ENCODE results near the gene TLE3.

TLE3 gene

DNA sequence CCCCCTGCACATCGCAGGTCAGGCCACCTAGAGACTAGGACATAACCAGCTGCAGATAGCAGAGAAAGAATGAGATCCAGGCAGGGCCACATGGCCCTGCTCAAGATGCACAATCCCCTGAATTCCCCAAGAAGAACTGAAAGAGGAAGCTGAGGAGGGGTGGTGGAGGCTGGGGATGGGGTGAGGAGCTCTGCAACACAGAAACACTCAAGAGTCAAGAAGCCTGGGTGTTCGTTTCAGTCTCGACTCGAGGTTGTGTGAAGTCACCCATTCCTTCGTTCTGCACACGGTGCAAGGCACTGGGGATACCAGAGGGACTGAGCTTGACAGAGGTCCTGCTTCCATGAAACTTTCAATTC lies 62.0 kb downstream of the TLE3 start:
- in situ Hi-C loops (cut with MboI; ENCODE audit: low sequenced_read_pairs): no loop called here

DNA sequence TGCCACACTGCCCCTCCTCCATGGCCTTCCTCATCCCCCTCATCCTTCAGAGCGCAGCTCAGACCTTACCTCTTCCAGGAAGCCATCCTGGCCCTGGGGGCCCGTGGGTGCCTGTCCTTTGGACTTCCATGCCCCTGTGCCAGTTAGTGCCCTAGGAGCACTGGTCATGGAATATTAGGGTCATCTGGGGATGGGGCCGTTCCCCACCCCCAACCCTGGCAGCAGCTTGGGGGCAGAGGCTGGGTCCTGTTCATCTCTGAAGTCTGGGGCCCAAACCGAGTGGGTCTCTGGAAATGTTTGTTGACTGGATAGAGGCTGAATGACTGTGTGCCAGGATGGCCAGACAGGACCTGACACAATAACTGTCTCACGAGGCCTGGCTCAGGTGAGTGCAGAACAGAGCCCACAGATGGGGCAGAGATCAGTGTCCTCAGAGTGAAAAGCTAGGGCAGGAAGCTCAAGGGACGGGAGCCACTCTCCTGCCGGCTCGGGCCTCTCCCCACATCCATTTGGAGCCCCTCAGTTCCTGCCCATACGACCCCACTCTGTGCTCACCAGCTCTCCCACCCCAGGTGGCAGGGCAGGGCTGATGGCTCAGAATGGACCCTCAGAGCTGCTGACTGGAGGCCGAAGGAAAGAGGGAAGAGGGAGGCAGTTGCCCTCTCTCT lies 62.5 kb downstream of the TLE3 start:
- in situ Hi-C loops (cut with MboI; ENCODE audit: low sequenced_read_pairs): no loop called here

DNA sequence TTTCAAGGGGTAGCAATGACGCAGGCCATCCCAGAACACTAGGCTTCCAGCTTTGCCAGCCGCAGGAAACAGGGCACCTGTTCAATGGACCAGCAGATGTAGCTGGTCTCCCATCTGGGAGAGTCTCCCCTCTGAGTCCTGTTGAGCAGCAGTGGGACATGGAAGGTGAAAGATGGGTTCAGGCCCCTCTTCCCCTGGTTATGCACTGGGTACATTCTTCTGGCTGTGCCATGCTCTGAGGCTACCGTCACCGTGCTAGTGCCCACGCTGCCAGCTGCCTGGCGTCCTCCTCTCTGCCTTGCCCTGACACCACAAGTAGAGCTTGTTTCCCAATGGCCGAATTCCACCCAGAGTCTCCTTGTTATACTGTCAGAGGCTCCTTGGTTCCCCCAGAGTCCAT lies 63.1 kb downstream of the TLE3 start:
- in situ Hi-C loops (cut with MboI; ENCODE audit: low sequenced_read_pairs): no loop called here

DNA sequence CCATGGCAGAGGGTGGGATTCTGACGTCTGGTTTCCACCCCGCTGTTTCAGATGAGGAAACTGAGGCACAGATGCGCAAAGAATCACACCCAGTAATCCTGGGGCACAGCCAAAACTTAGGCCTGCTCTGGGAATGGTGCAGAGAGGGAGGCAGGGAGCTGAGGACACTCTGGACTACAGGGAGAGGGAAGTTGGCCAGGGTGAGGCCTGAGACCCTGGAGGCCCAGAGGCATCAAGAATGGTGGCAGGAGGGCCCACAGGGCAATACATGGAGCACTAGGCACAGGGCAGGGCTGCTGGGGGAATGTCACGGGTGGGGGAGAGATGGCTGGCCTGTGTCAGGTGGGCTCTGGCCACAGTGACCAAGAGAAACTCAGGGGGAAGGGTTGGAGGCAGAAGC lies 63.6 kb downstream of the TLE3 start:
- in situ Hi-C loops (cut with MboI; ENCODE audit: low sequenced_read_pairs): no loop called here

DNA sequence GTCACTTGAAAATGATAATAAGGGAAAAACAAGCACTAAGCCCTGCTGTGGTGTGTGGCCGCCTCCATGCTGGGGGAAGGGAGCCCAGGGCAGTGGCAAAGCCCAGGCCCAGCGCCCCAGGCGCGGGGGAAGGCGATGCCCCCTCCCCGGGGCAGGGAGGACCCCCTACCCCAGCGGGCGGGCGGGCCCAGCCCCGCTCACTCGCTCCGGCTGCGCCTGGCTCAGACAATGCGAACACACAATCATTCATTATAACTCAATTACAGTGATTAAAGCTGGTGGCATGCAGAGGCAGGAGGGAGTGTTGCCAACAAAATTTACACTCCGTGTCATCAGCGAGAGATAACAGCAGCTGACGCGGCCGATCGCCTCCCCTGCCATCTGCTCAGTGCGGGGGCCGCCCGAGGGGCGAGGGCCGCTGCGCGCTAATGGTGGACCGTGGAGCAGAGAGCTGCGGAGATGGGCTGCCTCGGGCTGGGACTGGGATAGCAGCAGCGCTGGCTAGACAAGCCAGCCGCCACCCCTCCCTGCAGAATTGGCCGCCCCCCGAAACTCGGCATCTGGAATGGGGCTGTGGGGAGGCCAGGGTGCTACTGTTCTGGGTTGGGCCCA lies 64.1 kb downstream of the TLE3 start:
- in situ Hi-C loops (cut with MboI; ENCODE audit: low sequenced_read_pairs): no loop called here

DNA sequence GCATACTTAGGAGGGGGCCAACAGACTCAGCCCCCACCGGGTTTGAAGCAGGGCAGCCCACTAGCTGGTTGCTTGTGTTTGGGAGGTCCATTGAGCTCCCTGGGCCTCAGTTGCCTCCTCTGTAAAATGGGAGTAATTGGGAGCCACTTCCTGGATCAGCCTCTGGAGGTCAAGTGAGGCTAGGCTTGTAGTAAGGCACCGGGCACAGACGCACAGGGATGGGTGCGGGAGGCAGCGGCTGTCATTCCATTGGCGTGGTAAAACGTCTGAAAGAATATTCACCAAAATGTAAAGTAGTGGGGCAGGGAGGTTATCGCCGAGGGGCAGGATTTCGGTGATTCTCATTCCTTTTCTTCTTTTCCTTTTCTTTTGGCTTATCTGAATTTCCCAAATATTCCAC lies 64.6 kb downstream of the TLE3 start:
- in situ Hi-C loops (cut with MboI; ENCODE audit: low sequenced_read_pairs): no loop called here

DNA sequence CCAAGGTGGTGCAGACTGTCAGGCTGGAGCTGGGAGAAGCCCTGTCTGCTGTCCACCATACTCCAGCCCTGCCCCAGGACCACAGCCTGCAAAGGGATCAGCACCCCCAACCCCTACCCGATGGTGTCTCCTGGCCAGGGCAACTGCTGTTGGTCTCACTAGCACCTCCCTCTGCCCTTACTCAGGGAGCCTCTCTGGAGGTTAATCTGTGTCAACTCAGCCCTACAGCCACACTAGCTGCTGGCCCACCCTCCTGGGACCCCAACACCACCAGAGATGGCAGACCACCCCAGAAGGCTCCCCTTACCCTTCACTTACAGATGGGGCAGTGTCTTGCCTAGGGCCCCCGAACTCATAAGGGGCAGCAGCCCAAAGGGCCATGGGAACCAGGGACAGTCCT lies 65.2 kb downstream of the TLE3 start:
- in situ Hi-C loops (cut with MboI; ENCODE audit: low sequenced_read_pairs): no loop called here

DNA sequence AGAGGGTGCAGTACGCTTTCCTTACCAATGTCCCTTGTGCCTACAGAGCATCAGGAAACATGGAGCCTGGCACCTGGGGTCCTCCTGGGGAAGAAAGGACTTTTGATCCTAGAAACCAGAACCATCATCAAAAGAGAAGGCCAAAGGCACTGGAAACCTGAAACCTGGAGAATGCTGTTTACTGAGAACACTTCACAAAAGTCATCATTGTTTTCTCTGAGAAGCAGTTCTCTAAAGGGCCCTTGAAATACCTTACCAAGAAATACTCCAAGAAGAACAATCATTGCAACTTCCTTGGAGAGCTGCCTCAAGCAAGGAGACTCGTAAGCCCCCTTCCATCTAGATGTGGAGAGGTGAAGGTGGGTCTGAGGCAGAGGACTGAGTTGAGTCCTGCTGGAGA lies 66.0 kb downstream of the TLE3 start:
- in situ Hi-C loops (cut with MboI; ENCODE audit: low sequenced_read_pairs): no loop called here

DNA sequence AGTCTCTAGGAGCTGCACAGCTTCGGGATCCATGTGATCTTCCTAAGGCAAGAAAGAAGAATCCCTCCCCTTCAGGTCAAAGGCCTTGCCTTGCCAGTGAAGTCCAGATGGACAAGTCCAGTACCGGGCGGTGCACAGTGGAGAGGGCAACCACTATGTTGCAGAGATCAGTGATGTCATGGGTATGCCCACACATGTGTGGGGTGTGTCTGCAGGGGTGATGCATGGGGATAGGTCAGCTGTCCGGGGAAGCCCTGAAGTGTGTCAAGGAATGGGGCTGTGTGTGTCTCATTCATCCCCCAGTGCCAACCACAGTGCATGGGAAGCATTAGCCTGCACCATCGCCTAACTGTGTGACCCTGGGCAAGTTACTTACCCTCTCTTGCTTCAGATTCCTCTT lies 66.5 kb downstream of the TLE3 start:
- in situ Hi-C loops (cut with MboI; ENCODE audit: low sequenced_read_pairs): no loop called here

DNA sequence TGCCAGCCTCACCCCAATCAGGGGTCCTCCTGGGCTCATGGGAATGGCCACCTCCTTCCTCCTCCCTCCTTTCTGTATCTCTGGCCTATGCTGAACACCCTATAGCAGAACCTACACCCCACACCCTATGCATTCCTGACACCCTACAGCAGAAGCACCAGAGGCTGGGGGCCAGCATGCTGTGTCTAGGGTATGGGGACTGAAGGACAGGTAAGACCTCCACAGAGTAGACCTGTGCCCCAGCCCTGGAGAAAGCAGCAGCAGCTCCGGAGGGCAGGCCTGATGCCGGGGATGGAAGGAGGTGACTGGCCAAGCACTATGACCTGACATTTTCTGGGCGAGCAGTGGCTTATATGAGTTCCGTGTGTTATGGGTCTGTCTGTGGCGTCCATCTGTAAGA lies 66.9 kb downstream of the TLE3 start:
- in situ Hi-C loops (cut with MboI; ENCODE audit: low sequenced_read_pairs): no loop called here

DNA sequence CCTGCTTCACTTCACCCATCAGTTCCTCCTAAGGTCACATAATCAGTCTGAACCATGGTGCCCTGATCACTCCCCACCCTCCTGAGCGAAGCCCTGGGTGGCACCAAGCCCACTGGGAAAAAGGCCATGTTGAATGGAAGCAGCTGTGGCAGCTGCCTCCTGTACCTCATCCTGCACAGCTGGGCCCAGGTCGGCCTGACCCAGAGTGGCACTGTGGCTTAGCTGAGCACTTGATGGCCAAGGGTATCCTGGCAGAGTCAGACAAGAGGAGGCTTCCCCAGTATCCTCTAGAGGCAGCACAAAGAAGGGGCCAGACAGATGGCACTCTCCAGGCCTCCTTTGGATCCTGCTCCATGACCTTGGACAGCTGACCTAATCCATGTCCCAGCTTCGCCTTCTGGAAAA lies 68.4 kb downstream of the TLE3 start:
- in situ Hi-C loops (cut with MboI; ENCODE audit: low sequenced_read_pairs): no loop called here

DNA sequence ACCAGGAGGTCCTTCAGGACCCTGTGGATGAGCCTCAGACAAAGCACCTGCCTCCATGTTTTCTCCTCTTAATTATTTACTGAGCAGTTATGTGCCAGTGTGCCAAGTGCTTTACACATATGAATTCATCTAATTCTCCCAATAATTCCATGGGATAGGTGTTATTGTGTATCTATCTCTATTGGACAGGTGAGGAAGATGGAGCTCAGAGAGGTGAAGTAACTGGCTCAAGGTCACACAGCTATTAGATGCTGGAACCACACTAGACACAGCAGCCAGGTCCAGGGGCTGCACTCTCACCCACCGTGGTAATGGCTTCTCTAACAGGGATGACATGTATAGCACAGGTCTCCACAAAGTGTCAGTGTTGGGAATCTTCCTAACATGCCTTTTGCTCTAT lies 70.2 kb downstream of the TLE3 start:
- in situ Hi-C loops (cut with MboI; ENCODE audit: low sequenced_read_pairs): no loop called here

DNA sequence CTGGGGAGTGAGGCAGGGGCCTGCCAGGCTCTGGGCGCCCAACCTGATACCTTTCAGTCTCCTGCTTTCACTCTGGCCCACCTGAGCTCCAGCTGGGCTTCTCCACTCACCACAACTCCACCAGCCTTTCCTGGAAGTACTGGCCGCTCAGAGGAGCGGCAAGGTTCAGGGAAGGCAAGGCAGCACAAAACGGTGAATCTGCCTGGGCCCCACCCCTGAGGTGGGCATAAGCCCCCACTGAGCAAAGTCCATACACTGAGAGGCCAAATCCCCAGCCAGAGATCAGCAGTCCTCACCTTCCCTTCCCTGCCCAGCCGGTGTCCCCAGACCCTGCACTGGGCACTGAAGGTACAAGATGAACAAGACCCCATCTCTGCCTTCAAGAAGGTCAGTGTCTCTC lies 70.7 kb downstream of the TLE3 start:
- in situ Hi-C loops (cut with MboI; ENCODE audit: low sequenced_read_pairs): no loop called here

DNA sequence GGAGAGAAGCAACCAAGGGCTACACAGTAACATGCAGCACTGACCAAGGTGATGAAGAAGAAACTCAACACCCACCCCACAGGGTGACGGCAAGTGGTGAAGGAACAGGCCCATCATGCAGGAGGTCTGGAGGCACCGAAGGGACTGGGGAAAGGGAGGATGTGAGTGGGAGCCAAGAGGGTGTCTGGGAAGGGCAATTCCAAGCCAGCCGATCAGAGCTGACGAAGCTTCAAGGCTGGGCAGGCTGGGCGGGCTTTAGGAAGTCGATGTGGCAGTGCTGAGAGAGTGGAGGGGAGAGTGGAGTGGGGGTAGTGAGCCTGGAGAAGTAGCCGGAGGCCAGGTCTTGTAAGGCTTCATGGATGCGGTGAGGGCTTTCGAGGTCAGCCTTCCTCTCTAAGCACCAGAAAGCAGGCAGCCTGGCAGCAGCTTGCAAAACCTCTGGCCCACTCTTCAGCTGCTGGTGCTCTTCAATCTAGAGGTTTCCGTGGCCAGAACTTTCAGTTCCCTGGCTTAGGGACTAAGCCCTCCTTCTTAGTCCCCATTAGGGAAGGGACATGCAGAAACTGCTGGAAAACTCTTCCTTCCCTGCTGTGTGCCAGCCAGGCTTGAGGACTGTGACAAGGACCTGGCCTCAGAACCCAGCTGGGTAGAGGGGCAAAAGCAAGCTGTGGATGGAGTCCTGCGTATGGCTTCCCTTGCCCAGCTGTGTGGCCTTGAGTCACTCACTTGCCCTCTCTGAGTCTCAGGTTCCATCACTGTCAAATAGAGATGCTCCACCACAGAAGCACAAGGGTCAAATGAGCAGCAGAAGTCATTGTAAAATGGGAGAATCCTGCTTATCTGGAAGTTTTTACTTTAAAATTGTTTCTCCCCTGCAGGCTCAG lies 72.1 kb downstream of the TLE3 start:
- in situ Hi-C loops (cut with MboI; ENCODE audit: low sequenced_read_pairs): no loop called here

DNA sequence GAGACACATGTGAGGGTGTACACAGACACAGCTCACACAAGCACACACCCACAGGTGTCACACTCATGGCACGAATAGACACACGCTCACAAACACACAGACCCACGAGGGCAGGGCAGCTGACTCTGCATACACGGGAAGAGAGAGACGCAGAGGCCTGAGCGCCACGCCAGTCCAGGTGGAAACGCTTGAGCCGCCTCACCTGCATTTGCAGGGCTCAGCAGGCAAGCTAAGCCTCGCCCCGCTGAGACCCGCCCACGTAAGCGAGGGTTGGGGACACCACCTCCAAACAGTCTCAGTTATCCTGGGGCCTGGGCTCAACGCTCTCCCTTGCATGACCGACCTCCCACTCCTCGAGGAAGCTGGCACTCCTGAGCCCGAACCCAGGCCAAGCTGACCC lies 73.2 kb downstream of the TLE3 start:
- in situ Hi-C loops (cut with MboI; ENCODE audit: low sequenced_read_pairs): no loop called here

DNA sequence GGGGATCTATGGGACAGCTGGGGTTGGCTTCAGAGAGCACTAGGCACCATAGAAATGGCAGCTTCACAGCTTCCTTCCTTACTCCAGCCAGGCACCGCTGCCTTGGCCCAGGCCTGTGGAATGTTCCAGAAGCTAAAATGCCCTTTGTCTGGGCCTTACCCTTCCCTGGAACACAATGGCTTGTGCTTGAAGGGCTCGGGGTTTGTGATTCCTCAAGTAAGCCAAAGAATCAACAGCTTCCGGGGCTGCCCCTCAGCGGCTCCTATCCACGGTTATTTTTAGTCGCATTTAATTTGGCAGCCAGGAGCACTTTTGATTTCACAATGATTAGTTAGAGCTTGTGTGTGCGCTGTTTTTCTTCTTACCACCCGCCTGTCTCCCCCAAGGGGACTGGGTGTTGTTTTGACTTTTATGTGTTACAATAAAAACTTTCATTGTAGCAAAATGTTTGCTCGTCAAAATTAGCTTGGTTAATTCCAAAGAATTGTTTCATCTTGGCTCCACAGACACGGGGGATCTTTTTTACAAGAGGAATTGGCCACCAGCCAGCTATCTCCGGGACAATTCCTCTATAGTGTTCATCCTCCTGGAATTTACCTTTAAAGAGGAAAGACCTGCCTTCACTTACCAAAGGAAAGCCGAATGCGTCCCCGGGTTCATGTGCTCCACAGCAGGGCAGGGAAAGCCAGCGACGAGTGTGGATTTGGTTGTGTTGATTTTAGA lies 73.8 kb downstream of the TLE3 start:
- in situ Hi-C loops (cut with MboI; ENCODE audit: low sequenced_read_pairs): no loop called here

DNA sequence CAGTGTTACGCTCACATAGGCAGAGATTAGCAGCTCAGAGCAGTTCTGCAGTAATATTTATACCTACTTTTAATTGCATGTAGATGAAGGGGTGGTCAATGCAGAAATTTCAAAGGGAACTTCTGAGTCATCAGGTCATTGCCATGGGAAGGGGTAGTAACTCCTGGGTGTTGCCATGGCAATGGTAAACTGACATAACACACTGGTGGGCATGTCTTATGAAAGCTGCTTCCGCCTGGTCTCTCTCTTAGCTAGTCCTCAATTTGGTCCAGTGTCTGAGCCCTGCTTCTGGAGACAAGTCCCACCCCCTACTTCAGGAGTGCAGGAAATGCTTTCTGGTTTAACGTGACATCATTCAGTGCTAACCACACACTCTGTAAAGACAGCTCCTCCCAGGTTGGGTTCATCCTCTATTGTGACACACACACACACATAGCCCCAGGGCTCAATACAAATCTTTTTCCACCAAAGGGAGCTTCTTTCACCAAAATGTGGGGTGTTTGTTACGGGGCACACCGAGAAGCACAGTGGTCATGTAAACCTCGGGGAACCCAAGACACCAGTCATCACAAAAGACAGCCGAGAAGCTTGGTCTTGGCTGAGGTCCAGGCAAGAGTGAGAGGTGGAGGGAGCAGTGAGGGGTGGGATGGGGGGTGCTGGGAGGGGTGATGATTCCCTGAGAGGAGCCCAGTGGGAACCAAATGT lies 74.5 kb downstream of the TLE3 start:
- in situ Hi-C loops (cut with MboI; ENCODE audit: low sequenced_read_pairs): no loop called here

DNA sequence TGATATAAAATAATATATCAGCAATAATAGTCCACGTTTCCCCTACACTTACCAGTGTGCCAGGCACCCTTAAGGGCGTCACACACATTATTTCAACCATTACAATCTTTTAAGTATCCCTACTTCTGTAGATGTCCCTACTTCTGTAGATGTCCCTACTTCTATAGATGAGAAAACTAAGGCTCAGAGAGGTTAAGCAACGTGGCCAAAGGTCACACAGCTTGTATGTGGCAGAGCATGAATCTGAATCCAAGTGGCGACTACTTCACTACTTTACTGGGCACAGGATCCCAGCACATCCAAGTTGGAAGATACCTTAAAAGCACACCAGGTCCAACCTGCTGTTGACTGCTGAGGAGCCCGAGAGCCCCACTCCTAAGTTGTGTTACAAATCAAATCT lies 77.5 kb downstream of the TLE3 start:
- in situ Hi-C loops (cut with MboI; ENCODE audit: low sequenced_read_pairs): no loop called here

DNA sequence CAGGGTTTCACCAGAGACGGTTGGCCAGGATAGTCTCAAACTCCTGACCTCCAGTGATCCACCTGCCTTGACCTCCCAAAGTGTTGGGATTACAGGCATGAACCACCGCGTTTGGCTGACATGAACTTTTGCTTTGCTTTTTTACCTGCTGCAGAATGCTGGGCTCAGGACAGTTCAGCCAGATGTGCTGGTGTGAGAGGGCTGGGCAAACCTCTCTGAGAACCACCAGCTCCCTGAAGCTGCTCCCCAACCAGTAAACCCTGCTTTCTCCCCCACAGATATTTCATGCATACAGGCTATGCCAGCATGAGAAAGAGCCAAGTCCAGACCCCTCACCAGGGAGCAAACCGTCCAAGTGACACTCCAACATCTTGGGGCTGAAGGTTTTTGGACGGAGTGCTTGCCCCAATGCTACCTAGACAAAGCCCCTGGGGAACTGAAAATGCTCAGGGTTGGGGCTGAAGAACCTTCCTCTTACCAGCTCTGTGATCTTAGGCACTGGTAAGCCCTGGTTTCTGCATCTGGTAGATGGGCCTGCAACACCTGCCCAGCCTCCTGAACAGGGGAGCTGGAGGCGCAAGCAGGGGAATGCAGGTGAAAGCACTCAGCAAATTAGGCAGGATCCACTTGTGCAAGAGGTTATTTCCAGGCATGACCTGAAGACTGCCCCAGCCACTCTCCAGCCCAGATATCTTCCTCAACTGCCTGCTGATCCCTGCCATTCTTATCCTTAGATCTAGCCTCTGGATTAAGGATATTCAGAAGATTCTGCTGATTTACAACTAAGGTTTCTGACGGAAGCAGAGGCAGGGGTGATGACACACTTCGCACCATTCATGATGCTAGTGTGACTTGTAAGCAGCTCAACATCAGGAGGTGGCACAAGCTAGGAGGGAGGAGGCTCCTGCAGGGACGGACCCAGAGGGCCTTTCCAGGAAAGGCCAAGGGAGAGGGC lies 78.8 kb downstream of the TLE3 start:
- in situ Hi-C loops (cut with MboI; ENCODE audit: low sequenced_read_pairs): no loop called here

DNA sequence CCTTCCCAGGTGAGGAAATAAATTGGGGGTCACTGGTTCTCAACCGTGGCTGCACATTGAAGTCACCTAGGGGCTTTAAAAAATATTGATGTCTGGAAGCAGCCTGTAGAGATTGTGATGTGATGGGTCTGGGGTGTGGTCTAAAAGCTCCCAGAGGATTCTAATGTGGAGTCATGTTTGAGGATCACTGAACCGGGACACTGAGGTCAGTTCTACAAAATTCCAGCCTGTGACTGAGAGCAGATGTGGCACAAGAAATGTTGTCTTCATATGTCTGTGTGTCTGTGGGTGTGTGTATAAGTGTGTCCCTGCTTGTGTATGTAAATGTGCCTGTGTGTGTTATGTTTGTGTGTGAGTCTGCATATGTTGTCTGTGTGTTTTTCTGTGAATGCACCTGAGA lies 79.9 kb downstream of the TLE3 start:
- in situ Hi-C loops (cut with MboI; ENCODE audit: low sequenced_read_pairs): no loop called here

All from HL-60/S4 treated with phorbol 12-myristate 13-acetate at 8.2 ng/mL for 4 days and 3 days (cell line).